HFF-Myc (cell line): ENCODE measurements around the gene ZSCAN23.

Experiments
- DNase-seq: peaks from one replicate; pipeline ENCODE4 v3.0.0-alpha.2; 2011; ENCODE audit warnings: low read depth; ENCODE audit errors: extremely low read depth
- H3K4me3 ChIP-seq: replicated peaks from 2 replicates; pipeline ENCODE4 v1.5.1; 2011; ENCODE audit warnings: low read depth, mild to moderate bottlenecking, control low read depth, low read length
- TF ChIP-seq, protein P1 (sequence below): IDR thresholded peaks from 2 replicates; pipeline ENCODE4 v1.5.1; 2012; ENCODE audit warnings: mild to moderate bottlenecking, low read depth, low read length, control low read depth; ENCODE audit errors: missing control alignments

The ZSCAN23 gene

GRCh38 chr6:28395918-28396317 lies 47.4 kb downstream of the ZSCAN23 start:
- TF ChIP-seq, protein P1, sequence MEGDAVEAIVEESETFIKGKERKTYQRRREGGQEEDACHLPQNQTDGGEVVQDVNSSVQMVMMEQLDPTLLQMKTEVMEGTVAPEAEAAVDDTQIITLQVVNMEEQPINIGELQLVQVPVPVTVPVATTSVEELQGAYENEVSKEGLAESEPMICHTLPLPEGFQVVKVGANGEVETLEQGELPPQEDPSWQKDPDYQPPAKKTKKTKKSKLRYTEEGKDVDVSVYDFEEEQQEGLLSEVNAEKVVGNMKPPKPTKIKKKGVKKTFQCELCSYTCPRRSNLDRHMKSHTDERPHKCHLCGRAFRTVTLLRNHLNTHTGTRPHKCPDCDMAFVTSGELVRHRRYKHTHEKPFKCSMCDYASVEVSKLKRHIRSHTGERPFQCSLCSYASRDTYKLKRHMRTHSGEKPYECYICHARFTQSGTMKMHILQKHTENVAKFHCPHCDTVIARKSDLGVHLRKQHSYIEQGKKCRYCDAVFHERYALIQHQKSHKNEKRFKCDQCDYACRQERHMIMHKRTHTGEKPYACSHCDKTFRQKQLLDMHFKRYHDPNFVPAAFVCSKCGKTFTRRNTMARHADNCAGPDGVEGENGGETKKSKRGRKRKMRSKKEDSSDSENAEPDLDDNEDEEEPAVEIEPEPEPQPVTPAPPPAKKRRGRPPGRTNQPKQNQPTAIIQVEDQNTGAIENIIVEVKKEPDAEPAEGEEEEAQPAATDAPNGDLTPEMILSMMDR: no peak
- H3K4me3 ChIP-seq: peak overlapping the region; percentile 94; the same call in 1 of the 2 replicates
- no peak for DNase-seq

- no peak for DNase-seq
- H3K4me3 ChIP-seq: no peak overlapping the region
- TF ChIP-seq, protein P1: peak; percentile 17
These were observed 49.2 kb downstream of the ZSCAN23 start for GRCh38 chr6:28393912-28394662.

DNA sequence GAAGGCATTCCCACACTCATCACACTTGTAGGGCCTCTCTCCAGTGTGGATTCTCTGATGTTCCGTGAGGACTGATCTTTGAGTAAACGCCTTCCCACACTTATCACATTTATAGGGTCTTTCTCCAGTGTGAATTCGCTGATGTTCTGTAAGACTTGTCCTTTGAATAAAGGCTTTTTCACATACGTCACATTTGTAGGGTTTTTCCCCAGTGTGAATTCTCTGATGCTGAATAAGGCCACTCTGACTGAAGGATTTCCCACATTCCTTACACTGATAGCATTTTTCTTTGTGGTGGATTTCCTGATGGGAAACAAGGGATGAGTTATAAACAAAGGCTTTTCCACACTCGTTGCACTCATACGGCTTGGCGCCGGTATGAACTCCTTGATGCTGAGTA lies 52.6 kb downstream of the ZSCAN23 start:
- DNase-seq: no peak
- TF ChIP-seq, protein P1: no peak
- H3K4me3 ChIP-seq: no peak overlapping the region

GRCh38 chr6:28384143-28384533 lies 59.2 kb downstream of the ZSCAN23 start:
- H3K4me3 ChIP-seq: no peak overlapping the region
- TF ChIP-seq, protein P1: no peak
- no peak for DNase-seq

DNA sequence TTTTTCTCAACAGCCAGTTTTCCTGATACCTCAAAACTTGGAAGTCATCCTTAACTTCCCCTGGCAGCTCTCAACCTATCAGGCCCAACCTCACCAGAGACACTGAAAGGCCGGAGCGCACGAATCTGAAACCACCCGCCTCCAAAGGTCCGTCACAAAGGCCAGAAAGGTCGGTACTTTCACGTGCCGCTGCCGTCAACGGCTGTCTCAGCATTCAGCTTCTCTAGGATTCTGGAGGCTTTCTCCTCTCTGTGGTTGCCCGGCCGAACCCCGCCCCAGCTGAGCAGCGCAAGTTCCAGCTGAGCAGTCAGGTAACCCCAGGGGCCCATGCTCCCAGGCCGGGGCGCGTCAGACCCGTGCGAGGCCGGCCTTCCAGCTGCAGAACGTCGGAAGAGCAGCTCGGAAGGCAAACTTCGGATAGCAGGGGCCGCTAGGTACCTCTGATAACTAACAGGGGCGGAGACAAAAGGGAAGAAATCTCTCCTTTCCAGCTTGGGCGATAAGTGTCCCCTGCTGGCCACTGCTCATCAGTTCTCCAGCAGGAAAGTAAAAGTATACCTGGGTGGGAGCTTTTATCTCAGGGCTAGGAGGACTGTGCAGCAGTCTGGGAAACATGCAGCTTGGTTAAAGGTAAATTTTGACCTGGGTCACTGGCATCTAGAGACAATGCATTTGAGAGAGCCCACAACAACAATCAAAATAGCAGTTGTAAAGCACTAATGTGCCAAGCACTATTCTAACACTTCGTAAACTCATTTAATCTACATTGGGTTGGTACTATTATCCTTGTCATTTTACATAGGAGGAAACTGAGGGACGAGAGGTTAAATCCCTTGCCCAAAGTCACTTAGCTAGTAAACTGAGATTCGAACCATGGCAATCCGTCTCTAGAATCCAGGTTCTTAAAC lies 59.8 kb downstream of the ZSCAN23 start:
- TF ChIP-seq, protein P1: peak; percentile 44
- DNase-seq: peak; percentile 30
- peak overlapping the region; percentile 33 for H3K4me3 ChIP-seq
